ENCODE results near the gene TMEM123. TPM values are rescaled to one million over a fixed set of nuclear protein-coding genes. Genes with fewer than 3 reads are reported as not detected.

The TMEM123 gene
- total and polyA plus RNA-seq, 7 donors: 37.2 to 232 (median 140) TPM

DNA sequence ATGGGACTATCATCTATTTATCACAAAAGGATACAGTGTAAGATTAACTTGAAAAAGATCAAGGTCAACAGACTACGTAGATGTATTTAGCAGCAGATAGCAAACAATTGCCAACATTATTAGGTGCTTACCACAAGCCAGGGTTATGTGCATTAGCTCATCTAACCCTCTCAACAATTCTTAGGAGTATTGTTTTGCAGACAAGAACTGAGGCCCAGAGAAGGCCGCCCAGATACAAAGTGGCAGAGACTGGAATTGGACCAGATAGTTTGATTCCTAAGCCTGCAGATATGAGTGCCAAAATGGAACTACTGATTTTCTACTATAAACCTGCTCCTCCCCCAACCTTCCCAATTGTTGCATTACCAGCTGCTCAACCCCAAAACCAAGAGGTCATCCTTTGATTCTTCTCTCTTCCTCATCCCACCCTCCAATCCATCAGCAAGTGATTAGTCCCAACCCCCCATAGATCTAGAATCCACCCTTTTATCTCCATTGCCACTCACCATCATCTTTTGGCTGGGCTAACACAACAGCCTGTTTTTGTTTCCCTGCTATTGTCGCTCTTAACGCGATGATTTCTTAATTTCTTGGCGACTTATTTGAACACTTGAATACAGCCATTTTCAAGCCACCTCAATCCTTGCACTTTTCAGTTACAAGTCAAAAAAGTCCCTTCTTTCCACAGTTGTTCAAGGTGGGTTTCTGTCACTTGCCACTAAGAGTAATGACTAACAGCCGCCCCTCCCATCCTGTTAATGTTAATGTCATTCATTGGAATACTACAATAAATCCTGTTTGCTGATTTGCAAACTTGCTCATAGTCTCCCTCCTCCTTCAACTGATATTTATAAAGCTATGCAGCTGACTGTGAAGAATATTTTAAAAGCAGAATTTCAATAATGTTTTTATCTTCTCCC lies 2.7 kb downstream of the TMEM123 start:
- Histone ChIP-seq H3K4me1 (peaks cover 0 to 62% (median 42%) of the 10 kb centered on the region in 4 donors), H3K36me3 (peaks cover 0 to 4% (median 0%) of the 10 kb centered on the region in 4 donors), H3K27ac (peak overlapping the region in 3 of 4 donors; percentile 1 to 97 (median 95)), H3K27me3 (no peaks in the 10 kb centered on the region), H3K9me3 (no peaks in the 10 kb centered on the region), H3K4me3 (peak overlapping the region in 2 of 4 donors; percentile 86 to 90)
- no peak for TF ChIP-seq POLR2A (IDR thresholded peaks at IDR 0.05)
- TF ChIP-seq EP300 (IDR thresholded peaks at IDR 0.05): no peak
- TF ChIP-seq POLR2AphosphoS5 (IDR thresholded peaks at IDR 0.05): no peak
- TF ChIP-seq, protein P1, sequence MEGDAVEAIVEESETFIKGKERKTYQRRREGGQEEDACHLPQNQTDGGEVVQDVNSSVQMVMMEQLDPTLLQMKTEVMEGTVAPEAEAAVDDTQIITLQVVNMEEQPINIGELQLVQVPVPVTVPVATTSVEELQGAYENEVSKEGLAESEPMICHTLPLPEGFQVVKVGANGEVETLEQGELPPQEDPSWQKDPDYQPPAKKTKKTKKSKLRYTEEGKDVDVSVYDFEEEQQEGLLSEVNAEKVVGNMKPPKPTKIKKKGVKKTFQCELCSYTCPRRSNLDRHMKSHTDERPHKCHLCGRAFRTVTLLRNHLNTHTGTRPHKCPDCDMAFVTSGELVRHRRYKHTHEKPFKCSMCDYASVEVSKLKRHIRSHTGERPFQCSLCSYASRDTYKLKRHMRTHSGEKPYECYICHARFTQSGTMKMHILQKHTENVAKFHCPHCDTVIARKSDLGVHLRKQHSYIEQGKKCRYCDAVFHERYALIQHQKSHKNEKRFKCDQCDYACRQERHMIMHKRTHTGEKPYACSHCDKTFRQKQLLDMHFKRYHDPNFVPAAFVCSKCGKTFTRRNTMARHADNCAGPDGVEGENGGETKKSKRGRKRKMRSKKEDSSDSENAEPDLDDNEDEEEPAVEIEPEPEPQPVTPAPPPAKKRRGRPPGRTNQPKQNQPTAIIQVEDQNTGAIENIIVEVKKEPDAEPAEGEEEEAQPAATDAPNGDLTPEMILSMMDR (IDR thresholded peaks at IDR 0.05): no peak
- intact Hi-C loops (cut with DNase I): loop anchor here (5.0 kb wide), 1 partner anchor 58 kb away; no protein-coding TSS in a partner anchor
- no peak for DNase-seq
- WGBS, 2 donors: 79% methylated on average over 7 of the region's 7 CpGs

DNA sequence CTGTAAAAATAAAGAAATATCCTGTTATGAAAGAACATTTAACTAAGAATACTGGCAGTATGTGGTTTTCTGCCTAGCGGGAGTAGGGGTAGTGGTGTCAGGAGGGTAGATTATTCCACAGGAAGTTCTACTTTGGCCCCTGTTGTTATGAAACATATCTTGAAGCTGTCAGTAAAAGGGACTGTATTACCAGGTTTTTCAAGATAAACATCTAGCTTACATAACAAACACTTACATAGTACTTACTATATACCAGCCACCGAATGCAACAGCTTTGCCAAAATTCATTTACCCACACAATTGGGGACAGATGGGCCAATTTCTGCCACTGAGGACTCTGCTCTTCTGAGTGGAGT lies 3.7 kb downstream of the TMEM123 start:
- no peak for DNase-seq
- intact Hi-C loops (cut with DNase I): no loop called here
- H3K36me3 ChIP-seq: peaks cover 0 to 4% (median 0%) of the 10 kb centered on the region in 4 donors
- peak overlapping the region in 3 of 4 donors; percentile 1 to 97 (median 95) for H3K27ac ChIP-seq
- peaks cover 0 to 60% (median 41%) of the 10 kb centered on the region in 4 donors for H3K4me1 ChIP-seq
- H3K9me3 ChIP-seq: no peaks in the 10 kb centered on the region
- 48 to 65% methylated on average over 2 of the region's 2 CpGs for WGBS, 2 donors
- no peaks in the 10 kb centered on the region for H3K27me3 ChIP-seq
- TF ChIP-seq, protein P1 (IDR thresholded peaks at IDR 0.05): no peak
- TF ChIP-seq EP300 (IDR thresholded peaks at IDR 0.05): no peak
- no peak for TF ChIP-seq POLR2A (IDR thresholded peaks at IDR 0.05)
- H3K4me3 ChIP-seq: no peak overlapping the region

DNA sequence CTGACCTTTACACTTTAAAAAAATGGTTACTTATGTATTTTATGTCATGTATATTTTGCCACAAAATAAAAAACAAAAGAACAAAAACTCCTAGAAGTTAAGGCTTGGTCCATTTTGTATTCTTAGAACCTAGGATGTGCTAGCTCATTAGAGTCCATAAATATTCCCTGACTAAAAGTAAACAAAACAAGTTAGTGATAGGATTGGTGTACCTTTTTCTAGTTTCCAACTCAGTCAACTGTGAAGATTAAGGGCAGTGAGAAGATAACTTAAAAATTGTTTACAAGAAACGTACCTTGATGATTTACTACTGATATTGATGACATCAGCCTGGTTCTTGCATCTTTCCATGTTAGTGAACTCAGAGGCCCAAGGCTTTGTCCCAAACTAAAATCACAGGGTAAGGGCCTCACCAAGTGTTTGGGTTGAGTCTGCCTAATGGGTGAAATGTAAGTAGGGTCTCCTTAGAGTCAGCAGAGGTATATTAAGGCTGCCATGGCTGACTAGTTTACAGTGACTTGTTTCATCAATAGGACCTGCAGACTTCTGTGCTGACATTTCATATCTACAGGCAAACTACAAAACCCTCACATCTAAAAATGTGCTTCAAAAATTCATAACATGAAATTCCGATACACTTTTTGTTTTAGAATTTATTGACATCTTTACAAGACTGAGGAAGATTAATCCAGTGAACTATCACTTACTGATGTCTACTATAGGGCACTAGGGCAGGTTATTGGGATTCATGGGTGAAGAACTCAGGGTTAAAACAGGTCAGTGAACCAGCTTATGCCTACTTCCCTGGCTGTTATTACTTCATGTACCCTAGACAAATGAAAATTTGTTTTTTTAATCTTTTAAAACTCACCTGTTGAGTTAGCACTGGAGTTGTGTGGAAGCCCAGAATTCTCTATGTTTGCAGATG lies 4.4 kb downstream of the TMEM123 start:
- Histone ChIP-seq H3K27me3 (no peaks in the 10 kb centered on the region), H3K27ac (peak overlapping the region in 3 of 4 donors; percentile 1 to 97 (median 95)), H3K4me1 (peaks cover 0 to 53% (median 36%) of the 10 kb centered on the region in 4 donors), H3K4me3 (no peak overlapping the region), H3K36me3 (peaks cover 0 to 4% (median 0%) of the 10 kb centered on the region in 4 donors), H3K9me3 (no peaks in the 10 kb centered on the region)
- TF ChIP-seq POLR2AphosphoS5 (IDR thresholded peaks at IDR 0.05): no peak
- TF ChIP-seq POLR2A (IDR thresholded peaks at IDR 0.05): no peak
- TF ChIP-seq EP300 (IDR thresholded peaks at IDR 0.05): no peak
- TF ChIP-seq, protein P1 (IDR thresholded peaks at IDR 0.05): no peak
- DNase-seq: no peak
- intact Hi-C loops (cut with DNase I): no loop called here
- 79 to 81% methylated on average over 2 of the region's 2 CpGs for WGBS, 2 donors

DNA sequence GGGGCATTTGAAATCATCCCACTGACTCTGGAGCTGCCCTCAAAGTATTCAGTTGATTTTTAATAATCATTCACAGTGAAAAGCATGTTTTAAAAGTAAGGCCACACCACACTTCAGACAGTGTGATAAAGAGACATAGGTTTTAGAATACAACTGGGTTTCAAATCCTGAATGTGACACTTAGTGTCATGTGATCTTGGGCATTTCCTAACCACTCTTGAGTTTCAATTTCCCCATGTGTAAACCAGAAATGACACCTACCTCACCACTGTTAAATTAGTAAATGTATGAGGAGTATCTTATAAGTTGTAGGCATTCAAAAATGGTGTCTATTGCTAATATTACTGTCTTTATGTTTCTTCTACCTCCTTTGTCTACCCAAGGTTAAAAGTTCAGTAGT lies 5.4 kb downstream of the TMEM123 start:
- H3K4me3 ChIP-seq: no peak overlapping the region
- peaks cover 0 to 52% (median 35%) of the 10 kb centered on the region in 4 donors for H3K4me1 ChIP-seq
- H3K9me3 ChIP-seq: no peaks in the 10 kb centered on the region
- DNase-seq: no peak
- H3K36me3 ChIP-seq: peaks cover 0 to 4% (median 0%) of the 10 kb centered on the region in 4 donors
- intact Hi-C loops (cut with DNase I): no loop called here
- peak overlapping the region in 2 of 4 donors; percentile 95 to 97 for H3K27ac ChIP-seq
- TF ChIP-seq, protein P1 (IDR thresholded peaks at IDR 0.05): no peak
- TF ChIP-seq POLR2A (IDR thresholded peaks at IDR 0.05): no peak
- no peaks in the 10 kb centered on the region for H3K27me3 ChIP-seq

Measured in sigmoid colon (tissue), 7 donors.